PFSK-1 (cell line): ENCODE data around the gene NSMCE1.
A peak's percentile ranks its signal among the peaks of the same experiment; 100 is the strongest.

Source experiments
- FOXP2 ChIP-seq: optimal IDR thresholded peaks from 2 replicates; pipeline ENCODE3; 2011; ENCODE audit warnings: borderline replicate concordance, control low read depth, inconsistent platforms; ENCODE audit not compliant: insufficient read depth; ENCODE audit errors: extremely low read length, extremely low read depth
- POLR2AphosphoS5 ChIP-seq: IDR thresholded peaks from 2 replicates; pipeline ENCODE4 v1.6.1; 2012; ENCODE audit warnings: low read depth, mild to moderate bottlenecking, control low read depth, low read length, moderate library complexity

DNA sequence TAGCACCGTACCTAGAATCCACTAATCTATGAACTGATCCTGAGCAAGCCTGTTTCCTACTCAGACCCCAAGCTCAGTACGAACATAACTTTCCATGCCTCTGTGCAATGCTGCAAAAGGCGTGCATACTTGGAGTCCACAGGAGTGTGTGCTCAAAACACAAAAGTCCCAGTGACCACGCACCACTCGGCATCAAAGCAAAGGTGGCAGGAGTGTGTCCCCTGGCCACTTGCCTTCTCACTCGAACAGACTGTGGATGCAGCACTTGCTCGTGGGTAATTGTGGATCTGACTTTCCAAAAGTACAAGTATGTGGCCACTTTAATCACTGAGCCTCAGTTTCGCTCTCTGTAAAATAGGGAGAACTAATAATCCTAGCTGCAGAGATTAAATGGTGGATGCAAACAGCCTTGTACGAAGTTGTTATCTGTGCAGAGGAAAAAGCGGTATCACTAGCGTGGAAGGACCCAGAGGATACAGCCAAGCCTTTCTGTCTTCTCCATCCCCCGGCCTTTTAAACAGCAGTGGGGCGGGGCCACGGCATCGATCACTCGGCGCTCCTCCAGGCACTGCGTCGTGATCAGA is 65.6 kb downstream of the NSMCE1 start:
- TF ChIP-seq POLR2AphosphoS5 (no peak), FOXP2 (peak; percentile 82)
